HG03378 (cell line): ENCODE results near the gene ACSM5.

Experiments
- ATAC-seq: cut with Tn5 transposase; IDR thresholded peaks from one replicate; pipeline ENCODE4 v1.9.1; 2021; ENCODE audit warnings: mild to moderate bottlenecking, moderate library complexity; ENCODE audit not compliant: unreplicated experiment

ACSM5 gene

GRCh38 chr16:20409398-20410120 is at the start of gene ACSM5:
TSS of gene ACSM5 (plus strand) at chr16:20409534. CDS start at chr16:20411485, 1,951 bp downstream.
- ATAC-seq, result no peak

GRCh38 chr16:20359997-20360396 is 49.3 kb upstream of the ACSM5 start:
- no peak for ATAC-seq

DNA sequence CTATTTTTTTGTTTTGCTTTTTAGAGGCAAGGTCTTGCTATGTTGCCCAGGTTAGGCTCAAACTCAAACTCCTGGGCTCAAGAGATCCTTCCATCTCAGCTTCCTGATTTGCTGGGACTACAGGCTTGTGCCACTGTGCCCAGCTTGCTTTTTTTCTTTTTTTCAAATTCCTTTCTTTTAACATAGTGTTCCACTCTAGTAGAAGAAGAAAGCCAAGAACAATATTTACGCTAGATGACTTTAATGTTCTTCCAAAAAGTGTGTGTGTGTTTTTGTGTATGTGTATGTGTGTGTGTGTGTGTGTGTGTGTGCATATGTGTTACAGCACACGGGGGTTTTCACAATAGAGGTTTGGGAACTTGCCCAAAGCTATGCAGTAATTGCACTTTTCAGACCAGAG is 46.1 kb upstream of the ACSM5 start:
- no peak for ATAC-seq

DNA sequence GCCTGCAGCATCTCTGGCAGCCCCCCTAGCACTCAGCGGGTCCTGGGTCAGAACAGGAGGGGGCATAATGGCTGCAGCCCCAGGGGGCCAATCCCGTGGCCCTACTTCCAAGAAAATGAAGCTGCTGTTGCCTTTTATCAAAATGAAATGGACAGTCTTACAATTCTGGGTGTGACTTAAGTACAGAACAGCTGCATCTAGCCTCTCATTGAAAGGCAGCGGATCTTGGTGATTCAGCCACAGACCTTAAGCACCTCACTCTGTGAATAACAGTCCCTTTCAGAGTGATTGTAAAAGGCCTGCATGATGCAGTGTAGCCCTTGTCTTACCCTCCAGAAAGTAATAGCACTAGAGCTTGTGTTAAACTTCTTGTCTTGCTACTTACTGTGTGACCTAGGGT is 45.3 kb upstream of the ACSM5 start:
- ATAC-seq, result no peak

DNA sequence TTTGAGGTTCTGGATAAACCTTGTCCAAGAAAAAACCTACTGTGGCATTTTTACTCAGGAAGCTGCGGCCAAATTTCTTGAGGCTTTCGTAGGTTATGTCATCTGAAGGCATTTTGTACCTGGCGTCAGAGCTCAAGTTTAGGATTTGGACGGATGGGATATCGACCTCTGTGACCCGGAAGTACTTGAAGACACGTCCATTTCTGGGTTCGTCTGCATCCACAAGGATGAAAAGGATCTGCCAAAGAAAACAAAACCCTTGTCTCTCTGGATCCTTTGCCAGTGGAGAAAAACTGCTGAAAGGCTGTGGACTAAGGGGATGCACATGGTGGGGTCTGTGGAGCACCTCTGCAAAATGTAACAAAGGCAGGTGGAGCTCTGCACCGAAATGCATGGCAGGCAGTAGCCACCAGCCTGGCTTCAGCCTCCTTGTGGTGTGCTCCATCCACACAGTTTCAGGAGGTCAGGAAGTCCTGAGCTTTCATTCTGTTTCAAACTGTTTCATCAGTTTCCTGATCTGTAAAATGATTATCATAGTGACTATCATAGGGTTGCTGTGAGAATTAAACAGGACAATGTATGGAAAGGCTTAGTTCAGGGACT is 39.8 kb upstream of the ACSM5 start:
- no peak for ATAC-seq

GRCh38 chr16:20372701-20373100 is 36.6 kb upstream of the ACSM5 start:
- no peak for ATAC-seq

GRCh38 chr16:20377181-20377580 is 32.2 kb upstream of the ACSM5 start:
- no peak for ATAC-seq

DNA sequence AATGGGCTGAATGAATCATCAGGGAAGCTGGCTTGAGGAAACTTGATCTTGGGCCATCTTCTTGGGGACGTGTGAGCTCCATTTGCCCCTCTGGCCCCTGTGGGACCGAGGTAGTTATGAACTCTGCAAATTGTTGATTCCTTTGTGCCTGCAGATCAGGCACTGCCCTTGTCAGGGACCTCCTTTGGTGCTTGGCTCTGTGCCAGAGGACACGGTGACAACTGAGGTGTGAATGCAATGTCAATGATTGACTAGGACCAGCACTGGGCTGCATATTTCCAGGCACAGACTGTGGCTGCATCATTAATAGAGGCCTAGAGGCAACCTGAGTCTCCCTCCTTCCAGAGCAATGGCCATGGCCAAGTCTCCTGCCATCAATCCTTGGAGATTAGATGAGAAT is 28.6 kb upstream of the ACSM5 start:
- no peak for ATAC-seq

DNA sequence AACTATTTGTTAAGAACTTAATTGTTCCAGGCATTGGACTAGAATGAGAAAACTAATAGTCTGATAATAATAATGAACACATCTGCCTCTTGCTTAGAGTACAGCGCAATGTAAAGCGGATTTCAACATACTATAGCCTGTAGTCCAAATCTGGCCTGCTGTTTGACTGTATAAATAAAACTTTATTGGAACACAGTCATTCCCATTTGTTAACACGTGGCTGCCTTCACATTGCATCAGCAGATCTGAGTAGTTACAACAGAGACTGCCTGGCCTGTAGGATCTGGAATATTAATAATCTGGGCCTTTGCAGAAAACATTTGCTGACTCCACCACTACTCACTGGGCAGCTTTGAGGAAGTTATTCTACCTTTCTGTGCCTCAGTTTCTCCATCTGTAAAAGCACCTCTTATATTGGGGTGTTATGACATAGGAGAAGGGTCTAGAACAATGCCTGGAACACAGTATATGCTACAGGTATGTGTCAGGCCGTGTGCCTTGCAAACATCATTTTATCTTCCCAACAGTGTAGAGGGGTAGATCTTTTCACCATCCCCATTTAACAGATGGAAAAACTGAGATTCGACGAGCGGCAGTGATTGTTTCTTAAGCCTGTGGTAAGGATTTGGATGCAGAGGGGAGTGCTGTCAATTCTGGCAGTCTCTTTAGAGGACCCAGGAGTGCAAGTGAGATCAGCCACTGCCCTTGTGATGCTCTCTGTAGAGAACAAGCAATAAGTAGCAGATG is 27.0 kb upstream of the ACSM5 start:
- no peak for ATAC-seq

- ATAC-seq, result no peak
These were observed 26.0 kb upstream of the ACSM5 start for GRCh38 chr16:20383106-20384029.

- ATAC-seq, result no peak
These were observed 23.2 kb upstream of the ACSM5 start for GRCh38 chr16:20385844-20386832.

DNA sequence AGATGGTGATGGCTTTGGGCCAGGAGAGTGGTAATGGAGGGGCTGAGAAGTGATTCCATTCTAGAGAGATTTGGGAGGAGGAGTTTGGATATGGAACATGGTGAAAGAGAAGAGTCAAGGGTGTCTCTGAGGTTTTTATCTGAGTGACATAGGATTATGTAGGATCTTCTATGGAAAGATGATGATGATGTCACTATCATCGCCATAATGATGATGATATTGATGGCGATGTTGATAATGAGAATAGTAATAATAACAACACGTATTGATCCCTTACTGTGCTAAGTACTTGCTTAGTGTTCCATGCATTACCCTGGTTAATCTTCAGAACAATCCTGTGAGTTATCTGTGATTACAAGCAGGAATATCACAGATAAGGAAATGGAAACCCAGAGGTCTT is 21.4 kb upstream of the ACSM5 start:
- ATAC-seq, result no peak

GRCh38 chr16:20388854-20389253 is 20.5 kb upstream of the ACSM5 start:
- ATAC-seq, result no peak

- no peak for ATAC-seq
These were observed 18.3 kb upstream of the ACSM5 start for GRCh38 chr16:20391045-20391444.

GRCh38 chr16:20393801-20394577 is 15.3 kb upstream of the ACSM5 start:
- ATAC-seq, result no peak

DNA sequence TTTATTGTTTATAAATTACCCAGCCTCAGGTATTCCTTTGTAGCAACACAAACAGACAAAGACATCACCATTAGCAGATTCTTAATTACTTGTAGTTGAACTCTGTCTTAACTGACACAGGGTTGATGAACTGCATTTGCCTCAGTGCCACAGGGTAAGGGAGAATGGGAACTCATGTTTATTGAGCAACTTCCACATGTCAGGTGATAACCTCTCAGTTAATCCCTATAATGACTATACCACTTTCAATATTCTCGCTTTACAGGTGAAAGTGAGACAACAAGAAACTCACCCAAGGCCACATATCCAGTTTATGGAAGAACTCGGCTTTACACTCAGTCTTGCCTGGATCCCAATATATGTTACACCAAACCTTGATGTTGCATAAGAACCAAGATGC is 13.4 kb upstream of the ACSM5 start:
- no peak for ATAC-seq

GRCh38 chr16:20396846-20397467 is 12.4 kb upstream of the ACSM5 start:
- no peak for ATAC-seq

DNA sequence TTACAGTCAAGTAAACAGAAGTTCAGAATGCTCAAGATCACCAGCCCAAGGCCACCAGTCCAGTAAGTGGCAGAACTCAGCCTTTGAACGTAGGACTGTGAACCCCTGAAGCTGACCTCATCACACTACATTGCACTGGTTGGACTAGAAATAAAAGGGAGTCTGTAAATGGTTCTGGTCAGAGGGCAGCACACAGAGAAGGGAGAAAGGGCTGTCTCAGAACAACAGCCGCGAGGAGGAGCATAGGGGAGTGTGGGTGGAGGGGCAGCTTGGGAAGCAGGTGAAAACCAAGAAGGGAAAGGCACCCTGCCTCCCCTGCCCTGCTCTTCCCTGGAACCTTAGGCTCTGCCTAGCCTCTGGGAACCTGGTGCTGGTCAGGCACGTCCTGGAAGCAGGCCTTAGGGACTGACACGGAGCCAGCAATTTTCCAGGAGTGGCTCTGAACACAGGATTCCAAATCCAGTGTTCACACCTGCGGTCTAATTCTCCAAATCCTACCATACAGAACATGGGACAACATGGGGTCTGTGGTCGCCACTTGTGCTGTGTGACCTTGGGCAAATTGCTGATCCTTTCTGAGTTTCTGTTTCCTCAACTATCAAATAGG is 11.8 kb upstream of the ACSM5 start:
- ATAC-seq, result no peak
